ENCODE results near the gene NHEJ1. TPM values are rescaled to one million over a fixed set of nuclear protein-coding genes. Genes with fewer than 3 reads are reported as not detected.

The NHEJ1 gene
- total RNA-seq, 2 donors from 2014 or later, result 8.3 to 8.4 TPM

GRCh38 chr2:219084791-219085190 is 75.8 kb downstream of the NHEJ1 start:
- no peaks in the 10 kb centered on the region for H3K9me3 ChIP-seq
- H3K27ac ChIP-seq, result no peak overlapping the region
- H3K4me3 ChIP-seq, result no peak overlapping the region
- H3K27me3 ChIP-seq, result no peaks in the 10 kb centered on the region
- H3K36me3 ChIP-seq, result no peaks in the 10 kb centered on the region
- peaks cover 0 to 6% of the 10 kb centered on the region in 2 donors for H3K4me1 ChIP-seq
- TF ChIP-seq CTCF (IDR thresholded peaks at IDR 0.05), result no peak
- no peak for DNase-seq (ENCODE audit: low spot score)

- Histone ChIP-seq H3K27ac (no peak overlapping the region), H3K9me3 (no peaks in the 10 kb centered on the region), H3K4me1 (peaks cover 0 to 6% of the 10 kb centered on the region in 2 donors), H3K36me3 (peaks cover 6% of the 10 kb centered on the region), H3K4me3 (no peak overlapping the region), H3K27me3 (no peaks in the 10 kb centered on the region)
- no peak for DNase-seq (ENCODE audit: low spot score)
- no peak for TF ChIP-seq CTCF (IDR thresholded peaks at IDR 0.05)
Observed at GRCh38 chr2:219082332-219082958, 78.2 kb downstream of the NHEJ1 start.

- Histone ChIP-seq H3K9me3 (no peaks in the 10 kb centered on the region), H3K4me3 (no peak overlapping the region), H3K27me3 (no peaks in the 10 kb centered on the region), H3K36me3 (peaks cover 12% of the 10 kb centered on the region), H3K27ac (no peak overlapping the region), H3K4me1 (peaks cover 0 to 6% of the 10 kb centered on the region in 2 donors)
- TF ChIP-seq CTCF (IDR thresholded peaks at IDR 0.05), result no peak
- DNase-seq (ENCODE audit: low spot score), result no peak
Observed at GRCh38 chr2:219081701-219082331, 78.8 kb downstream of the NHEJ1 start.

DNA sequence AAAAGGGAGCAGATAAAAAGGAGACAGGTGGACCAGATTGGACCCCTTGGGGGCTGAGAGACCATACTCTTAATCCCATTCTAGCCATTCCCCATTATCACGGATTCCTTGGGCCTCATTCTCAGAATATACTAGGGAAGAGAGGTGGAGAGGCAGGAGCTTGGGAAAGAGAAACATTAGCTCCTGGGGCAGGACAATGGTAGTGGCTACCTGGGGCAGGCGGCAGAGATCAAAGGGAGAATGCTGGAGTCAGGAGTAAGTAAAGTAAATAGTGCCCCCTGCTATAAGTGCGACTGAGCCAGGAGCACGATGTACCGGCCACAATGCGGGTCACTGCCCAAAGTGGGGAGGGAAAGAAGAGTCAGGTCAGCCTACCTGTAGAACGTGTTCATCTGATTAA is 79.5 kb downstream of the NHEJ1 start:
- DNase-seq (ENCODE audit: low spot score), result no peak
- Histone ChIP-seq H3K27me3 (no peaks in the 10 kb centered on the region), H3K9me3 (no peaks in the 10 kb centered on the region), H3K4me1 (peaks cover 0 to 6% of the 10 kb centered on the region in 2 donors), H3K4me3 (no peak overlapping the region), H3K36me3 (peaks cover 19% of the 10 kb centered on the region), H3K27ac (no peak overlapping the region)
- no peak for TF ChIP-seq CTCF (IDR thresholded peaks at IDR 0.05)

DNA sequence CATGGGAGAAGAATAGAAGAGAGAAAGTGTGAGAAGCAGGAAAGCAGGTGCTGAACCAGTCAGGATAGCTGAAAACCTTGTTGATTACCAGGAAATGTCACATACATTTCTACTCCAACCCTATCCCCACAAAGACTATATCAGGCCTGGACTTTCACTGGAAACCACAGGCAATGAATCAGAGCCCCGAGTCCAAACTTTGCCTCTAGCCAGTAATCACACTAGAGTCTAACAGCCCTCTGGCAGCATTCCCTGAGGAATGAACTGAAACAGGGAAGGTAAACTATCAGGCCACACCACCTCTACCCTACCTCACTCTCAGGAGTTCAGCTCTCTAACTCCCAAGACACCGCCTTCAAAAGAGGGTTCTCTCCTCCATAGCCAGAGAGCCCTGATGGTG is 81.2 kb downstream of the NHEJ1 start:
- Histone ChIP-seq H3K4me1 (peaks cover 0 to 6% of the 10 kb centered on the region in 2 donors), H3K9me3 (no peaks in the 10 kb centered on the region), H3K4me3 (no peak overlapping the region), H3K27me3 (no peaks in the 10 kb centered on the region), H3K36me3 (peaks cover 25% of the 10 kb centered on the region), H3K27ac (no peak overlapping the region)
- no peak for TF ChIP-seq CTCF (IDR thresholded peaks at IDR 0.05)
- DNase-seq (ENCODE audit: low spot score), result no peak
